HG03460 (cell line): Measurements from ENCODE around the gene FAH.

ENCODE experiments used
- ATAC-seq: cut with Tn5 transposase; IDR thresholded peaks from one replicate; pipeline ENCODE4 v1.9.1; 2021; ENCODE audit not compliant: unreplicated experiment

The FAH gene

DNA sequence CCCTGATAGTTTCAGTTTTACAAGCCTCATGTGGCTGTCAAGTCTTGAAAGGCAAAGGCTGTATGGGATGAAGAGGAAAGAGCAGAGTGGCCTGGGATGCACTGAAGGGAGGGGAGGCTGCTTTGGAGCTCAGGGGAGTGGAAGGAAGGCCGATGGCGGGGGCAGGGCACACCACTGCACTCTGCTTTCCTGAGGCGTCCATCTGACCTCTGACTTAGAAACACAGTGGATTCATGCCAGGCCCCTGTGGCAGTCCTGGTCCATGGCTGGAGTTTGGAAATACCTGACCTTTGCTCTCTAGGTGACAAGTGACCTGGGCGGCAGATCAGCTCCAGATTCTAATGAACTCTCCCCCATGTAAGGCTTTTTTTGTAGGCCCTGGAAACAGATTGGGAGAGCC, 19.0 kb downstream of the FAH start:
- no peak for ATAC-seq

GRCh38 chr15:80172401-80172800, 19.6 kb downstream of the FAH start:
- no peak for ATAC-seq

DNA sequence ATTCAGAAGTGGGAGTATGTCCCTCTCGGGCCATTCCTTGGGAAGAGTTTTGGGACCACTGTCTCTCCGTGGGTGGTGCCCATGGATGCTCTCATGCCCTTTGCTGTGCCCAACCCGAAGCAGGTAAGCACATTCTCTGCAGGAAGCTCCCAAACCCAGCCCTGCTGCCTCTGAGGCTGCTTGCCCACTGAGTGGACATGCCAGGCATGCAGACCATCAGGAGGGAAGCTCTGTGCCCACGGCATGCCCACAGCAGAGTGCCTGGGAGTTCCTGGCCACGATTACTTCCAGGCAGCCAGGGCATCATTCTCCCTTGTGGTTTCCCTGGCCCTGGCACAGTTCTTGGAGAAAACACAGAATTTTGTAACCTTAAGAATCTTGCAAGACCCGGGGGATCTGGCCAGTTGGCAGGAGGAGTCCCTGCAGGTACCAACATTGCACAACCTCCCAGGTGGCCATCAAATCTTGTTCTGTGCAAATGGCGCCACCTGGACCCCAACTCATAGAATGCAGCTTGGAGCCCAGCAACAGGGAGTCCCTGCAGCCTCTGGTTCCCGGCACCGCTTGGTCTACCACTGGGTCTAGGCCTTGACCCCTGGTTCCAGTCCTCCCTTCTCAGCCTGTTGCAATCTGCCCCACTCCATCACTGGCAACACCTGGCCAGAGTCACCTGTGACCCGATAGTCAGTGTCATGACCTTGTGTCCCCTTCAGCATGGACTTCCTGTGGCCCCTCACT, 20.4 kb downstream of the FAH start:
- ATAC-seq: peak; percentile 83

DNA sequence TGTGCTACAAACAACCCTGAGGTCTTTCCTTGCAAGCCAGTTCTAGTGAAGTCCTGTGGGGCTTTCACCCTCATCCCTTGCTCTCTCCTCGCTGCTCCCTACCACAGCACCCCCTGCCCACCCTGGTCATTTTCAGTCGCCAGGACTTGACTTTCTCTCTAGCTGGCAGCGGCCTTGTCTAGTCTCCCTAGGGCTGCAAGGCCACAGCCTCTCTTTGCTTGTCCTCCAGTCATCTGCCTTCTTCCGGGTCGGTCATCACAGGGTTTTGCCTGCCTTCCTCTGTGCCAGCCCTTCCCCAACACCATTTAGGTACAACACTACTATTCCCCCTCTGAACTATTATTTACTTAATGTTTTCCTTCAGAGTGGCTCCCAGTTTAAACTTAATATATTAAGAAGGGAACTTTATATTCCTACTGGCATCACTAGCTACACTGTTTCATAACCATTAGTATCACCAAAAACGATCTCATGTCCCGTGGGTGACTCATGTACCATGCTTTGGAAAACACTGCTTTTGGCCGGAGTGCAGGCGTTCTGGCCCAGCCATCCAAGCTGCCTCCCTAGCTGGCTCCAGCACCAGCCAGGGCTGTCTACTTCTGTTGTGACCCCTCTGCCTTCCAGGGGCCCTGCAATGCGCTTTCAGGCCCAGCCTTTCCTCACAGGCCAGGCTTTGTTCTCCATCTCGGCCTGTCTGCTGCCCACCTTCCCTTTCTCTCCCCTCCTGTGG, 21.4 kb downstream of the FAH start:
- ATAC-seq: no peak

DNA sequence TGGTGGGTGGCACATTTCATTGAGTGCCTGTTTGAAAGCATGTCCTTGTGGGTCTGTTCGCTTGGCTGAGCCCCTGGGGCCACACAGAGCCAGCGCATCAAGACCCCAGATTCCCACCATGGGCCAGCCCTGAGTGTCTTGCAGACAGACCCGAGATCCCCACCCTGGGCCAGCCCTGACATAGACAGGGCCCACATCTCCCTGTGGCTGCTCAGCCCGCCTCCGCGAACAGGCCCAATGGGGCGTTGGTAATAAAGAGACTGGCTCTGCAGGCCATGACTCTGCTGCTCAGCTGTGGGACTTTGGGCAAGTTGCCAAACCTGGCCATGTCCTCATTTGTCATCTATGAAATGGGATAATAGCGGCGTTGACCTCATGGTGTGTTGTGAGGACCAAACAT, 22.6 kb downstream of the FAH start:
- no peak for ATAC-seq

DNA sequence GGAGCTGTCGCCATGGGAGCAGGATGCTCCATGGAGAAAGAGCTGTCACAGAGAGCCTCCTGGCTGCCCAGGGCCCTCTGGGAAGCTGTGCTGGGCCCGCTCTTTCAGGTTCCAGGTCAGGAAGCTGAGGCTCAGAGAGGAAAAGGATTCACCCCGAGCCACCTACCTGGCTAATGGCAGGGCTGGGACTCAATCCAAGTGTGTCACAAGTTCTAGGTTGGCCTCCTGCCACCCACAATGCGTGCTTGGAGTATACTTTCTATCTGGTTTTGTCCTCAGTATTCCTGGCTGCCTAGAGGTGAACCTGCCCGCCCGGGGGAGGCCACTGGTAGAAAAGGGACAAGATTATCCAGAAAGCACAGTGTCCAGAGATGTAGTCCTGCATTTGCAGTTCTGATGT, 23.6 kb downstream of the FAH start:
- ATAC-seq: no peak

GRCh38 chr15:80177156-80177555, 24.4 kb downstream of the FAH start:
- ATAC-seq: no peak

DNA sequence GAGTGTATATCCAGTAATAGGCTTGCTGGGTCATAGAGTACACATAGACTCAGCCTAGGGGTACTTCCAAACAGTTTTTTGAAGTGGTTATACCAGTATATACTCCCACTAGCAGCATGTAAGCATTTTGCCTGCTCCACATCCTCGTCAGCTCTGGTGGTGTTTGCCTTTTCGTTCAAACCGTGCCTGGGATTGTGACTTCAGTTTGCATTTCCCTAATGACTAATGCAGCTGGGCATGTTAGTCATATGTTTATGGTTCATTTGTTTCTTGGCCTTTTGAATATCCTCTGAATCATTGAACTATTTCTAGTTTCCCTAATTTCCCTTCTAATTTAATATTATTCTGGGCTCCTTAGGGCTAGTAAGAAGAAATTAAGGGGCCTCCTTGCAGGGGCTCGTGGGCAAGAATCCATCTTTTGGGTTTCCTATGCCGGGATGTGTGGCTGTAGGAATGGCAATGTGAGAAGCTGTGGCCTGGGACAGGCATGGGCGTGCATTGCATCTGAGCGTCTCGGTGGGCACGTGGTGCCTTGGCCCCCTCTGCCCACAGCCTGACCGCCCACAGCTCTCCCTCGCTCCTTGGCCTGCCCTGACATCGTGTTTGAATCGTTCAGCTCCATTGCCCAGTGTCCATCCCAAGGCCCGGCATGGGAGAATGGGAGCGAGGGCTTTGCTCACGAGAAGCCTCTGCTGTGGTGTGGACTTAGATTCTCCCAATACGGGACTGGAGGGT, 26.4 kb downstream of the FAH start:
- ATAC-seq: no peak

GRCh38 chr15:80179935-80180334, 27.1 kb downstream of the FAH start:
- no peak for ATAC-seq

- ATAC-seq: no peak
Measured at GRCh38 chr15:80180468-80180867, 27.7 kb downstream of the FAH start.

DNA sequence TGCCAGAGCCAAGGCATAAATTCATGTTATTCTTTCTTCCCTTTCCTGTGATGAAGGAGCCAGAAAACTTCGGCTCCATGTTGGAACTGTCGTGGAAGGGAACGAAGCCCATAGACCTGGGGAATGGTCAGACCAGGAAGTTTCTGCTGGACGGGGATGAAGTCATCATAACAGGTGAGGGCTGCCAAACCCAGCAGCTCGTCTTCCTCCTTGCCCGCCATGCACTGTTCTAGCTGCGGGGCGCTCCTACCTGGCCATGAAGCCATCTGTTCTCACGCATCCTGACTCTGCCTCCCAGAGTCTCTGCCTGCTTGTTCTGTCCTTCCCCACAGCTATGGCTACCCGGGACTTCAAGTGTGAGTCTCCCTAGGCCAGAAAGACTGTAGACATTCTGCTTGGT, 28.2 kb downstream of the FAH start:
- ATAC-seq: no peak

GRCh38 chr15:80182611-80183261, 29.9 kb downstream of the FAH start:
- no peak for ATAC-seq

DNA sequence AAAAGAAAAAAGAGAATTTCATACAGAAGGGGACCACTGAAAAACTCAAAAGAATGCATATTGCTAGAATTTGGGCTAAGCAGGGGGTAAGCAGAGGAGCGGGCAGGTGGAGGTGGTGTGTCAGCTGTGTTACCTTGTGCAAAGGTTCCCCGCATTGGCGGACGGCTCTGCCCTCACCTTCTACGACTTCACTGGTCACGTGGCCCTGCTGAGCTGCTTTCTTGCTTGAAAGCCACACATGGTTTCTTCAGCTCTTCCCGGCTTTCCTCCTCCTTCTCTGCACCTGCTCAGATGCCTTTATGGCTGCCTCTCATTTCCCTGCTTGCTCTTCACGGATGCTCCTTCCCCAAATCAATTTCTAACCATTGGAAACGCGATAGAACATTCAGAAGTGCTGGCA, 30.5 kb downstream of the FAH start:
- ATAC-seq: no peak

DNA sequence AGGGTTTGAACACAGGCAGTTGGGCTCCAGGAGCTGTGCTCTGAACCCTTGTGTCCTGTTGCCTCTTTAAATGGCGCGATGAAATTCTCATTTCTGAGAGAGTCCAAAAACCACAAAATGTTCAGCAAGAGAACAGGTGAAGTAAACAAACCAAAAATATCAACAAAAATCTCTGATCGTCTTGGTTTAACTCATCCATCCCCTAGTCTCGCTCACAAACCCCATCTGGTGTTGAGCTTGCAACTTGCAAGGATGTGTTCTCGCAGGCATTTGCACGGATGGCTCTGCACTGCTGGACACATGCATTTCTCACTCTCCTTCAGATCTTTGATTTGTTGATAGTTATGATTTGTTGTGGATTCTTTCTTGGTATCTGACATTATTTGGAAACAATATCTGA, 31.1 kb downstream of the FAH start:
- no peak for ATAC-seq

GRCh38 chr15:80184554-80184953, 31.8 kb downstream of the FAH start:
- ATAC-seq: no peak

DNA sequence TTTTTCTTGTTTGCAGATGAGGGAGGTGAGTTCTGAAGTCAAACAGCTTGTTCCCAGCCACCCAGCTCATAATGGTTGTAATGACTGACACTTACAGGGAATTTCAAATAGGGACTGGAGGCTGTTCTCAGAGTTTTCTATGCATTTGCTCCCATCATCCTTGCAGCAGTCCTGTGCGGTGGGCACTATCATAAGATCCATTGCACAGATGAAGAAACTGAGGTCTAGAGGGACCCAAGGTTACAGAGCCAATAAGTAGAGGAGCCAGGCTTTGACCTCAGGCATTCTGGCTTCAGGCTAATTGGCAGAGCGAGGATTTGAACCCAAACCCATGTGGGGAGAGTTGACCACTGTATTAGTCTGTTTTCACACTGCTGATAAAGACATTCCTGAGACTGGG, 32.4 kb downstream of the FAH start:
- ATAC-seq: no peak

DNA sequence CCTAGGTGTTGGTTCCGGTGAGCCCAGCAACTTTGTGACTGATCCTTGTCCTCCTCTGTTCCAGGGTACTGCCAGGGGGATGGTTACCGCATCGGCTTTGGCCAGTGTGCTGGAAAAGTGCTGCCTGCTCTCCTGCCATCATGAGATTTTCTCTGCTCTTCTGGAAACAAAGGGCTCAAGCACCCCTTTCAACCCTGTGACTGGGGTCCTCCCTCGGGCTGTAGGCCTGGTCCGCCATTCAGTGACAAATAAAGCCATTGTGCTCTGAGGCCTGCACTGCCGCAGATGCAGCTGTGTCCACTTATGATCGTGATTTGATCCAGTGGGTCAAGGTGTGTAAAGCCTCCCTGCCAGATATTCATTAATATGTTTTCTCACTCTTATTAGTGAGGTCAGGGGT, 33.3 kb downstream of the FAH start:
- no peak for ATAC-seq

- no peak for ATAC-seq
Measured at GRCh38 chr15:80186597-80186996, 33.8 kb downstream of the FAH start.

GRCh38 chr15:80188251-80188650, 35.5 kb downstream of the FAH start:
- ATAC-seq: no peak

- no peak for ATAC-seq
Measured at GRCh38 chr15:80191198-80191597, 38.4 kb downstream of the FAH start.

DNA sequence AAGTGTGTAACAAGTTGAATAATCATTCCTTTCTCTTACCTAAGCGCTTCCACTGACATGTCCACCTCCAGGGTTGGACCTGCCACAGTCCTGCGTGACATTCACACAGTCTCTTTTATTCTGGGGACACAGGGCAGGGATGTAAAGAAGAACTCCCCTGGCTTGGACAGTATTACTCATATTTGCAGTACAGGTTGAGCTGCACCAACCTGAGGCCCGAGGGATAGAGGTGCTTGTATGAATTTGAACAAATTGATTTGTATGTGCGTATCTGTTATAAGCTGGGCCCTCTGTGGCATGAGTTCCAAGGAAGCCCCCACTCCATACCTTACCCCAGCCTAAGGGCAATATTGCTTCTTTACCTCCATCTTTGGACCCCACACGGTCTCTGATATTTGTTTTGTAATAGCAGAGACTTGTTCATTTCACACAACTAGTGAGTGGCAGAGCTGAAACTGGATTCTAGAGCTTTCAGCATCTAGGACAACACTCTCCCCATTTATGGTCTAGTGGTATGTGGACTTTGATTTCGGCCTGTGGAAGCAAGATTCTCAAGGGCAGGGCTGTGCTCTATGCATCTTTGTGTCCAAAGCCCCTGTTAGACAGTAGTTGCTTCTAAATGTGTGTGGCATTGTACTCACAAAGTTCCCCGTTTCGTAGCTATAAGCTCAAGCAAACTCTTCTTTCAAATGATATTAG, 39.2 kb downstream of the FAH start:
- ATAC-seq: no peak
